SK-MEL-5 (cell line): ENCODE results near the gene OCIAD2. TPM values are rescaled to one million over a fixed set of nuclear protein-coding genes. Genes with fewer than 3 reads are reported as not detected.
"Not testable (repeated sequence)": the region's sequence is repeated elsewhere in the genome, so short reads cannot be mapped to it uniquely, and the experiment has no call there.

Source experiments
- DNase-seq: peaks from one replicate; pipeline ENCODE4 v3.0.0-alpha.2; 2016; ENCODE audit warnings: low read depth, low spot score
- in situ Hi-C: cut with HindIII; loops from 2 replicates; pipeline ENCODE4 v1.10.0; 2016; ENCODE audit warnings: low sequenced_read_pairs, high pct_unique_total_duplicates, low pct_unique_long_range_greater_than_20kb
- total RNA-seq: library from RNA; depleted of rRNA; stranded (reverse); fragments of >200 nt; shearing (Covaris generic); gene quantifications from 2 replicates; pipeline ENCODE4 v1.2.3, GENCODE V29; 2014

Gene OCIAD2
- total RNA-seq, 1 experiment from 2014 or later: 4.9 TPM

GRCh38 chr4:48879561-48880442 lies 26.8 kb downstream of the OCIAD2 start:
- in situ Hi-C loops: no loop called here
- DNase-seq: no peak

GRCh38 chr4:48877827-48878535 lies 28.6 kb downstream of the OCIAD2 start:
- in situ Hi-C loops: no loop called here
- no peak for DNase-seq

- DNase-seq, in situ Hi-C loops: not testable (repeated sequence)
These were observed 41.9 kb downstream of the OCIAD2 start for GRCh38 chr4:48864696-48865095.

GRCh38 chr4:48863728-48864127 lies 42.8 kb downstream of the OCIAD2 start:
- in situ Hi-C loops: no loop called here
- DNase-seq: no peak

- in situ Hi-C loops: no loop called here
- DNase-seq: no peak
These were observed 43.9 kb downstream of the OCIAD2 start for GRCh38 chr4:48862661-48863060.

GRCh38 chr4:48862038-48862437 lies 44.5 kb downstream of the OCIAD2 start:
- no peak for DNase-seq
- in situ Hi-C loops: no loop called here

- in situ Hi-C loops: no loop called here
- DNase-seq: no peak
These were observed 48.4 kb downstream of the OCIAD2 start for GRCh38 chr4:48858130-48858529.

- in situ Hi-C loops: no loop called here
These were observed 51.6 kb downstream of the OCIAD2 start for GRCh38 chr4:48854982-48855381.

GRCh38 chr4:48854395-48854683 lies 52.2 kb downstream of the OCIAD2 start:
- in situ Hi-C loops: no loop called here
- no peak for DNase-seq

More at GRCh38 chr4:48854982-48855381, 51.6 kb downstream of the OCIAD2 start:
- DNase-seq: no peak

GRCh38 chr4:48853604-48854394 lies 52.8 kb downstream of the OCIAD2 start:
- DNase-seq: no peak
- in situ Hi-C loops: no loop called here

- in situ Hi-C loops: no loop called here
- DNase-seq: no peak
These were observed 54.9 kb downstream of the OCIAD2 start for GRCh38 chr4:48851651-48852050.

- DNase-seq, in situ Hi-C loops: not testable (repeated sequence)
These were observed 57.8 kb downstream of the OCIAD2 start for GRCh38 chr4:48848799-48849198.

- no peak for DNase-seq
- in situ Hi-C loops: no loop called here
These were observed 61.7 kb downstream of the OCIAD2 start for GRCh38 chr4:48844843-48845242.

- in situ Hi-C loops: no loop called here
- DNase-seq: no peak
These were observed 65.3 kb downstream of the OCIAD2 start for GRCh38 chr4:48841045-48841827.

GRCh38 chr4:48836658-48837057 lies 69.9 kb downstream of the OCIAD2 start:
- DNase-seq: no peak
- in situ Hi-C loops: no loop called here
